K562 (cell line): ENCODE results near the gene CCKAR. TPM values are rescaled to one million over a fixed set of nuclear protein-coding genes. Genes with fewer than 3 reads are reported as not detected.

Experiments used
- ATAC-seq: fragments of 200-7000 bp; cut with Tn5 transposase; 3 replicates; pipeline ENCODE4 v1.9.1; 2020; ENCODE audit warnings: moderate library complexity
- BruUV-seq: library from RNA; stranded (reverse); fragments of 400-500 nt; replicated peaks from 2 replicates; lab custom pipeline; 2021; lab: Mats Ljungman, UMichigan
- CTCF ChIA-PET: fragments of 300-600 bp; formaldehyde crosslinking; extraction: SDS; loops from one replicate; lab custom pipeline; 2021; ENCODE audit warnings: low intra/inter-chr PET ratio; lab: Yijun Ruan, JAX
- POLR2A ChIA-PET: fragments of 300-600, 350-650 bp; sonication (Branson Sonifier 250); formaldehyde crosslinking; extraction: SDS; loops from one replicate; lab custom pipeline; 2021; ENCODE audit warnings: antibody characterized with exemption, inconsistent platforms; lab: Yijun Ruan, JAX
- DNase-seq, 4 experiments: peaks; one replicate each; pipeline versions ENCODE4 v3.0.0 to v3.0.0-alpha.2; 2011 to 2018; ENCODE audit warnings: low spot score in 3 of 4, mixed read lengths in 3 of 4; ENCODE audit errors: extremely low read depth in 1 of 4
- FAIRE-seq: peaks from 2 replicates; lab custom pipeline; 2011; peaks lifted over from hg19 to GRCh38; lab: Jason Lieb, UNC
- H2AFZ ChIP-seq: 2 replicates; pipeline ENCODE4 v1.6.0; 2011; ENCODE audit warnings: low read depth, low read length, control low read depth, inconsistent platforms
- H3K27ac ChIP-seq: fragments of 200-600 bp; 3 replicates; pipeline ENCODE4 v1.8.0; 2011; ENCODE audit warnings: low read depth, mild to moderate bottlenecking, control low read depth, inconsistent platforms, low read length, moderate library complexity, mixed read lengths; ENCODE audit errors: extremely low read depth
- H3K27me3 ChIP-seq, 2 experiments: fragments of 300-600 bp in 1 of 2; 2 replicates in 1 of 2; 3 replicates in 1 of 2; pipeline versions ENCODE4 v1.6.0 to v1.8.0; 2011; ENCODE audit warnings: inconsistent platforms in 2 of 2, low read length in 2 of 2, mild to moderate bottlenecking in 1 of 2, mixed read lengths in 1 of 2, moderate library complexity in 1 of 2; ENCODE audit not compliant: control insufficient read depth in 2 of 2, insufficient read depth in 2 of 2
- H3K36me3 ChIP-seq: fragments of 300-600 bp; 3 replicates; pipeline ENCODE4 v1.8.0; 2011; ENCODE audit warnings: mild to moderate bottlenecking, low read length, inconsistent platforms; ENCODE audit not compliant: control insufficient read depth, insufficient read depth
- H3K4me1 ChIP-seq, 2 experiments: fragments of 200-600 bp in 1 of 2; replicated peaks in 1 of 2; 2 replicates in 1 of 2; 3 replicates in 1 of 2; pipeline versions ENCODE4 v1.5.1 to v1.8.0; 2011; ENCODE audit warnings: inconsistent platforms in 2 of 2, low read length in 2 of 2, mild to moderate bottlenecking in 1 of 2, mixed read lengths in 1 of 2, moderate library complexity in 1 of 2; ENCODE audit not compliant: control insufficient read depth in 2 of 2, insufficient read depth in 2 of 2
- H3K4me2 ChIP-seq: 2 replicates; pipeline ENCODE4 v1.6.1; 2011; ENCODE audit warnings: low read length, control low read depth, inconsistent platforms, mixed read lengths; ENCODE audit not compliant: insufficient read depth
- H3K4me3 ChIP-seq: fragments of 200-600 bp; sonication (generic), shearing (Covaris generic); 2 replicates; pipeline ENCODE4 v1.5.1; 2016; ENCODE audit warnings: control low read depth, inconsistent platforms
- H3K79me2 ChIP-seq: fragments of 200-600 bp; 3 replicates; pipeline ENCODE4 v1.8.0; 2011; ENCODE audit warnings: low read length, inconsistent platforms; ENCODE audit not compliant: control insufficient read depth, insufficient read depth
- H3K9ac ChIP-seq, 2 experiments: 2 replicates each; pipeline versions ENCODE4 v1.6.0 to v1.6.1; 2011; ENCODE audit warnings: low read depth in 2 of 2, low read length in 2 of 2, control low read depth in 1 of 2, inconsistent platforms in 1 of 2, mild to moderate bottlenecking in 1 of 2, mixed read lengths in 1 of 2; ENCODE audit not compliant: insufficient read depth in 1 of 2
- H3K9me1 ChIP-seq: one replicate; pipeline ENCODE4 v1.6.0; 2011; ENCODE audit warnings: inconsistent platforms, mild to moderate bottlenecking, low read length, moderate library complexity; ENCODE audit not compliant: control insufficient read depth, insufficient read depth
- H3K9me3 ChIP-seq: replicated peaks from 2 replicates; pipeline ENCODE4 v1.5.1; 2011; ENCODE audit warnings: low read depth, low read length, inconsistent platforms; ENCODE audit not compliant: control insufficient read depth, insufficient read depth
- H4K20me1 ChIP-seq: replicated peaks from 2 replicates; pipeline ENCODE4 v1.6.1; 2011; ENCODE audit warnings: low read length, inconsistent platforms, mixed read lengths; ENCODE audit not compliant: control insufficient read depth, insufficient read depth
- DMBX1 ChIP-seq: fragments of 250-450 bp; sonication (Bioruptor Pico); IDR thresholded peaks from 2 replicates; pipeline ENCODE4 v1.8.0; 2022; ENCODE audit warnings: inconsistent platforms, mild to moderate bottlenecking, moderate library complexity, borderline replicate concordance
- E2F4 ChIP-seq: sonication (generic); formaldehyde crosslinking; IDR thresholded peaks from 2 replicates; pipeline ENCODE4 v1.8.0; 2022; ENCODE audit warnings: mild to moderate bottlenecking, low read depth, missing genetic modification reagents
- ESRRA ChIP-seq: fragments of 450-650 bp; IDR thresholded peaks from 2 replicates; pipeline ENCODE4 v1.6.1; 2014; ENCODE audit warnings: low read depth, mild to moderate bottlenecking, moderate library complexity, borderline replicate concordance
- MBD1 ChIP-seq: fragments of 250-450 bp; sonication (Bioruptor Pico); IDR thresholded peaks from 2 replicates; pipeline ENCODE4 v1.8.0; 2022; ENCODE audit warnings: inconsistent platforms
- MTA1 ChIP-seq: fragments of 450-650 bp; IDR thresholded peaks from 2 replicates; pipeline ENCODE4 v1.6.1; 2017; ENCODE audit warnings: borderline replicate concordance
- NCOA6 ChIP-seq: fragments of 450-650 bp; IDR thresholded peaks from 2 replicates; pipeline ENCODE4 v1.6.1; 2017; ENCODE audit warnings: mild to moderate bottlenecking
- TARDBP ChIP-seq: fragments of 450-650 bp; IDR thresholded peaks from 2 replicates; pipeline ENCODE4 v1.6.1; 2016
- ZFP91 ChIP-seq: sonication (generic); formaldehyde crosslinking; IDR thresholded peaks from 2 replicates; pipeline ENCODE4 v1.8.0; 2022; ENCODE audit warnings: mild to moderate bottlenecking, missing genetic modification reagents
- ZNF609 ChIP-seq: sonication (generic); formaldehyde crosslinking; IDR thresholded peaks from 2 replicates; pipeline ENCODE4 v1.8.1; 2023; ENCODE audit warnings: missing genetic modification reagents, mild to moderate bottlenecking, borderline replicate concordance
- WGBS: fragments of 100-300 bp; shearing (Covaris generic); methylation state at CpG from one replicate; pipeline ENCODE4 v1.1.6; 2016; ENCODE audit warnings: low coverage, mixed read lengths; ENCODE audit not compliant: insufficient coverage; ENCODE audit errors: missing lambda C conversion rate; 5-methylcytosine and 5-hydroxymethylcytosine counted together
- in situ Hi-C: fragments of 300-500 bp; cut with MboI; formaldehyde crosslinking; loops from 4 replicates; pipeline ENCODE4 v1.15.0; 2018; ENCODE audit warnings: inconsistent platforms, mixed read lengths
- intact Hi-C: fragments of 100-400 bp; cut with micrococcal nuclease; formaldehyde crosslinking; loops from 2 replicates; pipeline ENCODE4 v1.14.2; 2022
- polyA plus RNA-seq, 8 experiments: library from polyadenylated mRNA; depleted of rRNA in 4 of 8; stranded (reverse) in 5 of 8; unstranded in 3 of 8; fragments of >200 nt; fragmentation: Nextera tagmentation in 2 of 8; fragmentation: Illumina TruSeq in 1 of 8; extraction: Ambion mirVana in 2 of 8; extraction: Trizol in 1 of 8; gene quantifications; 2 replicates each; pipeline versions ENCODE4 v1.2.1 to v1.2.3, GENCODE V29; 2011 to 2014; ENCODE audit warnings: inconsistent platforms in 1 of 8, missing spikeins in 1 of 8
- total RNA-seq, 7 experiments: library from RNA; depleted of rRNA in 6 of 7; stranded (reverse); fragments of >200 nt in 6 of 7; fragmentation: Illumina TruSeq in 2 of 7; extraction: Trizol in 2 of 7; gene quantifications; 2 replicates each; pipeline versions ENCODE4 v1.2.1 to v1.2.3, GENCODE V29; 2011 to 2021; ENCODE audit warnings: low replicate concordance in 1 of 7
- TF ChIP-seq, protein P1 (sequence below), 3 experiments: fragments of 200-800 bp in 1 of 3; sonication (Bioruptor generic) in 1 of 3; sonication (generic) in 1 of 3; formaldehyde crosslinking in 1 of 3; IDR thresholded peaks; 2 replicates each; pipeline versions ENCODE4 v1.6.1 to v1.8.0; 2016 to 2022; ENCODE audit warnings: mild to moderate bottlenecking in 2 of 3, missing compliant biosample characterization in 2 of 3, missing genetic modification characterization in 2 of 3, missing genetic modification reagents in 1 of 3

CCKAR gene
- total and polyA plus RNA-seq, 9 of the 15 experiments (the other 6 are each of a cell fraction or from before 2014, with no cell fraction given): not detected

DNA sequence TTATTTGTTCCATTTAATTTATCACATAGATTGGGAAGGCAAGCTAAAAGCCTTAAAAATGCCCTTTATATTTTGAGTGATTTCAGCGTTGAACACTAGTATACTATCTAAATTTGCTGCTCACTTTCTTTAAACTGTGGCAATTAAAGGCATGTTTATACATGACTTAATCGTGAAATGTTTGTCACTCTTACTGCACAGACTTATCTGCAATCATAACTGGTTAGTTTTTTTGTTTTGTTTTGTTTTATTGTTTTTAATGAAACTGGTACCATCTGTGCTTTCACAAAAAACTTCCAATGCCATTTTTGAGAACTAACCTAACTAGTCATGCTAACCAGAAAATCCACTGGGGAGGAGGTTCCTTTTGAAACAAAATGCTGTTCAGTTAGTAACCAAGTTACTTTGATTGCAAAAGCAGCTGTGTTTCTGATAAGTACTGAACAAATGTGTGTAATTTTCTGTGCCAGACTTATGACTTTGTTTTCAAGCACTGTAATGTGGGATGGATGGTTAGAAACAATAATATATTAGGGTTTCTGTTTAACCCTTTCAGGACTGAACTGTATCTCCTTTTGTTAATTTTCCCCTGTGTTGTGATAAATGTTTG lies 56.1 kb downstream of the CCKAR start:
- ChIA-PET POLR2A (interaction anchor here (0.6 kb wide), 1 partner anchor 597 kb away, joined by 3 read pairs; no protein-coding TSS in a partner anchor), CTCF (no interaction called here)
- Histone ChIP-seq H3K79me2 (no peaks in the 10 kb centered on the region), H3K9me3 (no peaks in the 10 kb centered on the region), H3K27me3 (no peaks in the 10 kb centered on the region), H3K27ac (no peak overlapping the region), H3K9me1 (no peaks in the 10 kb centered on the region), H3K4me2 (no peak overlapping the region), H3K36me3 (peaks cover 16% of the 10 kb centered on the region), H3K4me1 (no peaks in the 10 kb centered on the region), H3K4me3 (no peak overlapping the region), H4K20me1 (no peaks in the 10 kb centered on the region), H3K9ac (no peak overlapping the region), H2AFZ (no peak overlapping the region)
- in situ Hi-C loops: no loop called here
- 60% methylated on average over 2 of the region's 2 CpGs for WGBS
- no peak for ATAC-seq
- BruUV-seq: no TSS peak
- intact Hi-C loops: no loop called here
- FAIRE-seq: peak; percentile 40
- no peak for DNase-seq
- TF ChIP-seq, protein P1, sequence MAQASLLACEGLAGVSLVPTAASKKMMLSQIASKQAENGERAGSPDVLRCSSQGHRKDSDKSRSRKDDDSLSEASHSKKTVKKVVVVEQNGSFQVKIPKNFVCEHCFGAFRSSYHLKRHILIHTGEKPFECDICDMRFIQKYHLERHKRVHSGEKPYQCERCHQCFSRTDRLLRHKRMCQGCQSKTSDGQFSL (CRISPR knock-in tag; IDR thresholded peaks at IDR 0.05): no peak
- TF ChIP-seq, protein P1 (tag; IDR thresholded peaks at IDR 0.05): no peak
- TF ChIP-seq ZNF609 (CRISPR knock-in tag): no peak
- TF ChIP-seq ZFP91 (CRISPR knock-in tag): no peak
- no peak for TF ChIP-seq ESRRA
- TF ChIP-seq E2F4 (CRISPR knock-in tag): no peak
- no peak for TF ChIP-seq TARDBP
- no peak for TF ChIP-seq MBD1 (CRISPR knock-in tag)
- no peak for TF ChIP-seq NCOA6
- no peak for TF ChIP-seq DMBX1 (CRISPR knock-in tag)
- no peak for TF ChIP-seq MTA1
